GM19463 (cell line): ENCODE data around the gene SLC16A1.
"Not testable (repeated sequence)": the region's sequence is repeated elsewhere in the genome, so short reads cannot be mapped to it uniquely, and the experiment has no call there.

Experiments used
- ATAC-seq: cut with Tn5 transposase; IDR thresholded peaks from one replicate; pipeline ENCODE4 v1.9.1; 2021; ENCODE audit warnings: mild to moderate bottlenecking, moderate library complexity; ENCODE audit not compliant: unreplicated experiment

SLC16A1 gene

GRCh38 chr1:112887599-112888283 is 68.3 kb downstream of the SLC16A1 start:
- no peak for ATAC-seq

DNA sequence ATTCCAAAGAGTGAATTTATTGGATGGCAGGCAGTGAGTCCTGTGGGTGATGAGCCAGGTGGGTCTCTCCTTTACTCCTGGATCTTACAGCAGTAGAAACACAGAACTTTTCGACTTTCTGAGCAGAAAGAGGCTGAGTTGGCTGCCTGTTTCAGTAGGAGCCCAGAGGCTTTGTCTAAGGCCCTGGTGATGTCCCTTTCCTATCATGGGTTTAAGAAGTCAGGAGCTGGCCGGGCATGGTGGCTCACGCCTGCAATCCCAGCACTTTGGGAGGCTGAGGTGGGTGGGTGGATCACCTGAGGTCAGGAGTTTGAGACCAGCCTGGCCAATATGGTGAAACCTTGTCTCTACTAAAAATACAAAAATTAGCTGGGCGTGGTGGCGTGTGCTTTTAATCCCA is 71.0 kb downstream of the SLC16A1 start:
- ATAC-seq = not testable (repeated sequence)

- ATAC-seq = no peak
Observed at GRCh38 chr1:112882271-112882744, 73.7 kb downstream of the SLC16A1 start.

DNA sequence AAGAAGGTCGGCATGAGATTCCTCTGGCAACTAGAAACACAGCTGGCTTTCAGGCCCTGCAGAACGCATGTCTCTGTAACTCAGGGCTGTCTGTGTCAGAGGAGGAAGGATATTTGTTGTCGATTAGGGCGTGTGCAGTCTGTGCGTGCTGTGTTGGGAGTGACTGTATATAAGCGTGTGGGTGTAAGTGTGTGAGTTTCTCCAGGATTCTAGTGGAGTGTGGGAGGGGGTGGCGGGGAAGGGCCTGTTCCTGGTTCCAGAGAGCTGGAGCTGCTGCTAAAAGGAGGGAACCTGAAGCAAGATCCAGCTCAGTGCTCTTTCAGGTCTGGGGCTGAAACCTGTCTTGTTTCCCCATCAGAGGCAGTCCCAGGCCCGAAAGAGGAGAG is 74.3 kb downstream of the SLC16A1 start:
- no peak for ATAC-seq

DNA sequence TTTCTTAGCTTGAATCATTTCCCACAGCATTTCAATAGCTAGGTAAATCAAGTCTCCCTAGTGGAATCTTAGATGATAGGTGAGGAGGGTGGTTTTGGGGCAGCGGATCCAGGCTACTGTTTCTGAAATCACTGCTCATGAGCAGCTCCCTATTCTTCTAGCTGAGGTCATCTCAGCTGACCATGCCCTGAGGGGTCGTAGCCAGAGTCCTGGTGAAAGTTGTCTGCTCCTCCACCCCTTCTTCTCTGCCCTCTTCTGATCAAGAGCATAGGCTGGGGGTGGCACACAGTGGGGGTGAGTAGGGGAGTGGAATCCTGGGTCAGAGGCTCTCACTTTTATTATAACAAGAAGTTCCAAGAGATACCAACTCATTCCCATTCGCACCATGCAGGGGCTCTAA is 76.2 kb downstream of the SLC16A1 start:
- ATAC-seq = no peak

- ATAC-seq = no peak
Observed at GRCh38 chr1:112878321-112878720, 77.7 kb downstream of the SLC16A1 start.

- no peak for ATAC-seq
Observed at GRCh38 chr1:112877750-112878149, 78.2 kb downstream of the SLC16A1 start.

- no peak for ATAC-seq
Observed at GRCh38 chr1:112876315-112876714, 79.7 kb downstream of the SLC16A1 start.

- no peak for ATAC-seq
Observed at GRCh38 chr1:112872551-112872962, 83.4 kb downstream of the SLC16A1 start.

- no peak for ATAC-seq
Observed at GRCh38 chr1:112870887-112871646, 84.9 kb downstream of the SLC16A1 start.

GRCh38 chr1:112869895-112870294 is 86.1 kb downstream of the SLC16A1 start:
- ATAC-seq = no peak

DNA sequence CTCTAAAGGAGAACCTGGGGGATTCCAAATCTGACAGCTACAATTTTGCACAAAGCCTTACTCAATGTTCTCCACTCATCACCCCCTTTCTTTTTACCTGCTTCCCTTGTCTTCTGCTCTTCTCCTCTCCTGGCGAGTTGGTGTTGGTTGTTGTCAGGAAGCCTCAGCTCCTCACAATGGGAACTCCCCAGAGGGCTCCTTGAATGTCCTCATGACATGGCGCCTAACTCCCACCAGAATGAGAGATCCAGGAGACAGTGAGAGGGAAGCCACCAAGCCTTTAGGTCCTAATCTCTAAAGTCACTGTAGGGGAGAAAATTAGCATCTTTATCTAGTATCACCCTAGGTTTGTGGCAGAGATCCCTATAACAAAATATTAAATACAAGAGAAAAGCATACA is 87.8 kb downstream of the SLC16A1 start:
- ATAC-seq = no peak

DNA sequence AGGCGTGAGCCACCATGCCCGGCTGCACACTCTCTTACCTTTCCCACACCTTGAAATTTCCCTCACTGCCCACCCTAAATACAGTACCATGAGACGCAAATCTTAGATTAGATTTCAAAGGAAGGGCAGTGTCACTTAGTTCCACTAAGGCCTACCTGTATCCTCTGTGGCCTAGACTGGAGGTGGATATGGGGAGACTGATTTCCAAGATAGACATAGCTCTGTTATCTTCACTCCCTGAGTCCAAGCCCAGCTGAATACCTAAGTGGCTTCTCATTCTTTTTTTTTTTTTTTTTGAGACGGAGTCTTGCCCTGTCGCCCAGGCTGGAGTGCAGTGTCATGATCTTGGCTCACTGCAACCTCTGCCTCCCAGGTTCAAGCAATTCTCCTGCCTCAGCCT is 89.0 kb downstream of the SLC16A1 start:
- no peak for ATAC-seq

- no peak for ATAC-seq
Observed at GRCh38 chr1:112866151-112866550, 89.8 kb downstream of the SLC16A1 start.

DNA sequence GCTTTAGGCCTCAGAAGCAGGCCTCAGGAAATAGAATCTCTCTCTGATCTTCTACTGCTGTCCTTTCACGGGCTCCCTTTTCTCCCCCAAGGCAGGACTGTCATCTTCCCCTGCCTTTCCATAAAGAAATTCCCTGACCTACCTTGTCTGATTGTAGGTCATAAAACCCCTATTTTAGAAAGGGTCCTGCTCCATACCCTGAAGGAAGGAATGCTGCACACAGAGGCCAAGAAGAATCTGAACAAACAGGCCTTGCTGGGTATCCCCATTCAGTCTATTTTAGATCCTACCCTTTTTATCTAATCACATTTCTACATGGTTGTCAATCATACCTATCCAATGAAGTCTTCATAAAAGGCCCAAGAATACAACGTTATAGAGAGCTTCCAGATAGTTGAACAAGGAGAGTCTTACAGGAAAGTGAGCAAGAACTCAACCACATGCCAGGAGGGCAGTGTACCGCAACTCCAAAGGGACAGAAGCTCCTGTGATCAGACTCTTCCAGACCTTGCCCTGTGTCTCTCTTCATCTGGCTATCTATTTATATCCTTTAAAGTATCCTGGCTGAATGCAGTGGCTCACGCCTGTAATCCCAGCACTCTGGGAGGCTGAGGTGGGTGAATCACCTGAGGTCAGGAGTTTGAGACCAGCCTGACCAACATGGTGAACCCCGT is 93.1 kb downstream of the SLC16A1 start:
- no peak for ATAC-seq
